GM23338 (cell line): ENCODE data around the gene TRUB2. TPM values are rescaled to one million over a fixed set of nuclear protein-coding genes. Genes with fewer than 3 reads are reported as not detected.

ENCODE experiments used
- ATAC-seq: fragments of 200-7000 bp; cut with Tn5 transposase; 3 replicates; pipeline ENCODE4 v1.9.1; 2020
- DNase-seq: peaks from one replicate; pipeline ENCODE4 v3.0.0-alpha.2; 2015; ENCODE audit warnings: low spot score
- H2AFZ ChIP-seq: fragments of 200-600 bp; sonication (generic); 2 replicates; pipeline ENCODE4 v1.8.0; 2016; ENCODE audit warnings: antibody characterized with exemption, mild to moderate bottlenecking, moderate library complexity
- H3F3A ChIP-seq: fragments of 200-600 bp; sonication (generic); replicated peaks from 2 replicates; pipeline ENCODE4 v1.8.0; 2017; ENCODE audit warnings: antibody characterized with exemption, mixed run types, low read depth
- H3K27ac ChIP-seq: fragments of 200-600 bp; sonication (generic); 2 replicates; pipeline ENCODE4 v1.6.1; 2016; ENCODE audit warnings: low read depth
- H3K27me3 ChIP-seq: fragments of 200-600 bp; sonication (generic); 2 replicates; pipeline ENCODE4 v1.8.0; 2016; ENCODE audit warnings: mild to moderate bottlenecking, mixed run types, moderate library complexity; ENCODE audit not compliant: insufficient read depth
- H3K36me3 ChIP-seq: fragments of 200-600 bp; sonication (generic); 2 replicates; pipeline ENCODE4 v1.8.0; 2016; ENCODE audit warnings: mild to moderate bottlenecking; ENCODE audit not compliant: insufficient read depth
- H3K4me1 ChIP-seq: fragments of 200-600 bp; sonication (generic); 2 replicates; pipeline ENCODE4 v1.8.0; 2016; ENCODE audit warnings: mild to moderate bottlenecking, moderate library complexity; ENCODE audit not compliant: insufficient read depth
- H3K4me2 ChIP-seq: fragments of 200-600 bp; sonication (generic); 2 replicates; pipeline ENCODE4 v1.7.1; 2017; ENCODE audit warnings: mixed run types
- H3K4me3 ChIP-seq: fragments of 200-600 bp; sonication (generic); 2 replicates; pipeline ENCODE4 v1.6.1; 2016; ENCODE audit warnings: mixed run types
- H3K79me2 ChIP-seq: fragments of 200-600 bp; sonication (generic); replicated peaks from 2 replicates; pipeline ENCODE4 v1.8.0; 2017; ENCODE audit warnings: mild to moderate bottlenecking; ENCODE audit not compliant: insufficient read depth
- H3K9me2 ChIP-seq: fragments of 200-600 bp; sonication (generic); 2 replicates; pipeline ENCODE4 v1.8.0; 2017; ENCODE audit not compliant: insufficient read depth
- H4K20me1 ChIP-seq: fragments of 200-600 bp; sonication (generic); replicated peaks from 2 replicates; pipeline ENCODE4 v1.8.0; 2017; ENCODE audit warnings: mild to moderate bottlenecking; ENCODE audit not compliant: insufficient read depth
- H3K27ac Mint-ChIP-seq: 2 replicates; pipeline ENCODE4 v1.8.0; 2020; ENCODE audit warnings: inconsistent platforms, mild to moderate bottlenecking, moderate library complexity, mixed read lengths
- H3K27me3 Mint-ChIP-seq: 3 replicates; pipeline ENCODE4 v1.8.0; 2022; ENCODE audit warnings: low read depth, mild to moderate bottlenecking, moderate library complexity, mixed read lengths, inconsistent platforms; ENCODE audit not compliant: insufficient read depth, poor library complexity
- H3K36me3 Mint-ChIP-seq: 3 replicates; pipeline ENCODE4 v1.8.0; 2021; ENCODE audit warnings: low read depth, mild to moderate bottlenecking, inconsistent platforms, moderate library complexity, mixed read lengths
- H3K4me1 Mint-ChIP-seq: 3 replicates; pipeline ENCODE4 v1.8.0; 2020; ENCODE audit warnings: mild to moderate bottlenecking, inconsistent platforms, mixed read lengths
- H3K4me3 Mint-ChIP-seq: 3 replicates; pipeline ENCODE4 v1.8.0; 2021; ENCODE audit warnings: moderate library complexity, mild to moderate bottlenecking, inconsistent platforms, mixed read lengths
- H3K9me3 Mint-ChIP-seq: 3 replicates; pipeline ENCODE4 v1.8.0; 2020; ENCODE audit warnings: moderate library complexity, mild to moderate bottlenecking, inconsistent platforms, mixed read lengths
- CREB1 ChIP-seq: fragments of 250-450 bp; sonication (Bioruptor Pico); IDR thresholded peaks from 2 replicates; pipeline ENCODE4 v1.5.0; 2020; ENCODE audit warnings: low read depth, mild to moderate bottlenecking, moderate library complexity
- EZH2 ChIP-seq: fragments of 200-600 bp; sonication (generic); IDR thresholded peaks from one replicate; pipeline ENCODE4 v1.8.0; 2017; ENCODE audit warnings: antibody characterized with exemption, mild to moderate bottlenecking, low read depth; ENCODE audit not compliant: unreplicated experiment
- EZH2phosphoT487 ChIP-seq: fragments of 200-600 bp; sonication (generic); IDR thresholded peaks from one replicate; pipeline ENCODE4 v1.8.1; 2018; ENCODE audit warnings: antibody characterized with exemption; ENCODE audit not compliant: unreplicated experiment
- JUNB ChIP-seq: IDR thresholded peaks from one replicate; pipeline ENCODE4 v1.6.1; 2016; ENCODE audit warnings: antibody characterized with exemption; ENCODE audit not compliant: unreplicated experiment
- NANOG ChIP-seq: IDR thresholded peaks from 2 replicates; pipeline ENCODE4 v1.6.1; 2016; ENCODE audit warnings: antibody characterized with exemption, borderline replicate concordance
- POLR2AphosphoS5 ChIP-seq: IDR thresholded peaks from 2 replicates; pipeline ENCODE4 v1.6.1; 2016; ENCODE audit warnings: antibody characterized with exemption, low read depth
- ZNF114 ChIP-seq: fragments of 250-450 bp; sonication (Bioruptor Pico); IDR thresholded peaks from 2 replicates; pipeline ENCODE4 v1.5.0; 2020; ENCODE audit warnings: mild to moderate bottlenecking, moderate library complexity
- polyA plus RNA-seq: library from polyadenylated mRNA; unstranded; fragments of >200 nt; fragmentation: Nextera tagmentation; extraction: Ambion mirVana; gene quantifications from 2 replicates; pipeline ENCODE4 v1.2.1, GENCODE V29; 2016
- total RNA-seq: library from RNA; depleted of rRNA; stranded (reverse); fragments of >200 nt; shearing (Covaris generic); gene quantifications from 2 replicates; pipeline ENCODE4 v1.2.3, GENCODE V29; 2014
- TF ChIP-seq, protein P1 (sequence below): fragments of 250-450 bp; sonication (Bioruptor Pico); IDR thresholded peaks from 2 replicates; pipeline ENCODE4 v1.5.0; 2020; ENCODE audit warnings: mild to moderate bottlenecking, moderate library complexity
- TF ChIP-seq, protein P2 (sequence below): IDR thresholded peaks from 2 replicates; pipeline ENCODE4 v1.6.1; 2016; ENCODE audit warnings: antibody characterized with exemption
- TF ChIP-seq, protein P3 (sequence below): IDR thresholded peaks from one replicate; pipeline ENCODE4 v1.6.1; 2018; ENCODE audit warnings: antibody characterized with exemption; ENCODE audit not compliant: unreplicated experiment

TRUB2 gene
- total and polyA plus RNA-seq, 2 experiments from 2014 or later, result 15.4 to 31.4 TPM

GRCh38 chr9:128371630-128372117, 49.4 kb upstream of the TRUB2 start:
- H3K27me3 Mint-ChIP-seq, result peaks cover 30% of the 10 kb centered on the region
- TF ChIP-seq, protein P1, sequence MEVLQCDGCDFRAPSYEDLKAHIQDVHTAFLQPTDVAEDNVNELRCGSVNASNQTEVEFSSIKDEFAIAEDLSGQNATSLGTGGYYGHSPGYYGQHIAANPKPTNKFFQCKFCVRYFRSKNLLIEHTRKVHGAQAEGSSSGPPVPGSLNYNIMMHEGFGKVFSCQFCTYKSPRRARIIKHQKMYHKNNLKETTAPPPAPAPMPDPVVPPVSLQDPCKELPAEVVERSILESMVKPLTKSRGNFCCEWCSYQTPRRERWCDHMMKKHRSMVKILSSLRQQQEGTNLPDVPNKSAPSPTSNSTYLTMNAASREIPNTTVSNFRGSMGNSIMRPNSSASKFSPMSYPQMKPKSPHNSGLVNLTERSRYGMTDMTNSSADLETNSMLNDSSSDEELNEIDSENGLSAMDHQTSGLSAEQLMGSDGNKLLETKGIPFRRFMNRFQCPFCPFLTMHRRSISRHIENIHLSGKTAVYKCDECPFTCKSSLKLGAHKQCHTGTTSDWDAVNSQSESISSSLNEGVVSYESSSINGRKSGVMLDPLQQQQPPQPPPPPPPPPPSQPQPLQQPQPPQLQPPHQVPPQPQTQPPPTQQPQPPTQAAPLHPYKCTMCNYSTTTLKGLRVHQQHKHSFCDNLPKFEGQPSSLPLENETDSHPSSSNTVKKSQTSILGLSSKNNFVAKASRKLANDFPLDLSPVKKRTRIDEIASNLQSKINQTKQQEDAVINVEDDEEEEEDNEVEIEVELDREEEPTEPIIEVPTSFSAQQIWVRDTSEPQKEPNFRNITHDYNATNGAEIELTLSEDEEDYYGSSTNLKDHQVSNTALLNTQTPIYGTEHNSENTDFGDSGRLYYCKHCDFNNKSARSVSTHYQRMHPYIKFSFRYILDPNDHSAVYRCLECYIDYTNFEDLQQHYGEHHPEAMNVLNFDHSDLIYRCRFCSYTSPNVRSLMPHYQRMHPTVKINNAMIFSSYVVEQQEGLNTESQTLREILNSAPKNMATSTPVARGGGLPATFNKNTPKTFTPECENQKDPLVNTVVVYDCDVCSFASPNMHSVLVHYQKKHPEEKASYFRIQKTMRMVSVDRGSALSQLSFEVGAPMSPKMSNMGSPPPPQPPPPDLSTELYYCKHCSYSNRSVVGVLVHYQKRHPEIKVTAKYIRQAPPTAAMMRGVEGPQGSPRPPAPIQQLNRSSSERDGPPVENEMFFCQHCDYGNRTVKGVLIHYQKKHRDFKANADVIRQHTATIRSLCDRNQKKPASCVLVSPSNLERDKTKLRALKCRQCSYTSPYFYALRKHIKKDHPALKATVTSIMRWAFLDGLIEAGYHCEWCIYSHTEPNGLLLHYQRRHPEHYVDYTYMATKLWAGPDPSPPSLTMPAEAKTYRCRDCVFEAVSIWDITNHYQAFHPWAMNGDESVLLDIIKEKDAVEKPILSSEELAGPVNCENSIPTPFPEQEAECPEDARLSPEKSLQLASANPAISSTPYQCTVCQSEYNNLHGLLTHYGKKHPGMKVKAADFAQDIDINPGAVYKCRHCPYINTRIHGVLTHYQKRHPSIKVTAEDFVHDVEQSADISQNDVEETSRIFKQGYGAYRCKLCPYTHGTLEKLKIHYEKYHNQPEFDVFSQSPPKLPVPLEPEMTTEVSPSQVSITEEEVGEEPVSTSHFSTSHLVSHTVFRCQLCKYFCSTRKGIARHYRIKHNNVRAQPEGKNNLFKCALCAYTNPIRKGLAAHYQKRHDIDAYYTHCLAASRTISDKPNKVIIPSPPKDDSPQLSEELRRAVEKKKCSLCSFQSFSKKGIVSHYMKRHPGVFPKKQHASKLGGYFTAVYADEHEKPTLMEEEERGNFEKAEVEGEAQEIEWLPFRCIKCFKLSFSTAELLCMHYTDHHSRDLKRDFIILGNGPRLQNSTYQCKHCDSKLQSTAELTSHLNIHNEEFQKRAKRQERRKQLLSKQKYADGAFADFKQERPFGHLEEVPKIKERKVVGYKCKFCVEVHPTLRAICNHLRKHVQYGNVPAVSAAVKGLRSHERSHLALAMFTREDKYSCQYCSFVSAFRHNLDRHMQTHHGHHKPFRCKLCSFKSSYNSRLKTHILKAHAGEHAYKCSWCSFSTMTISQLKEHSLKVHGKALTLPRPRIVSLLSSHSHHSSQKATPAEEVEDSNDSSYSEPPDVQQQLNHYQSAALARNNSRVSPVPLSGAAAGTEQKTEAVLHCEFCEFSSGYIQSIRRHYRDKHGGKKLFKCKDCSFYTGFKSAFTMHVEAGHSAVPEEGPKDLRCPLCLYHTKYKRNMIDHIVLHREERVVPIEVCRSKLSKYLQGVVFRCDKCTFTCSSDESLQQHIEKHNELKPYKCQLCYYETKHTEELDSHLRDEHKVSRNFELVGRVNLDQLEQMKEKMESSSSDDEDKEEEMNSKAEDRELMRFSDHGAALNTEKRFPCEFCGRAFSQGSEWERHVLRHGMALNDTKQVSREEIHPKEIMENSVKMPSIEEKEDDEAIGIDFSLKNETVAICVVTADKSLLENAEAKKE (CRISPR knock-in tag), result no peak
- TF ChIP-seq EZH2phosphoT487, result no peak
- no peak for TF ChIP-seq ZNF114 (CRISPR knock-in tag)
- TF ChIP-seq, protein P2, sequence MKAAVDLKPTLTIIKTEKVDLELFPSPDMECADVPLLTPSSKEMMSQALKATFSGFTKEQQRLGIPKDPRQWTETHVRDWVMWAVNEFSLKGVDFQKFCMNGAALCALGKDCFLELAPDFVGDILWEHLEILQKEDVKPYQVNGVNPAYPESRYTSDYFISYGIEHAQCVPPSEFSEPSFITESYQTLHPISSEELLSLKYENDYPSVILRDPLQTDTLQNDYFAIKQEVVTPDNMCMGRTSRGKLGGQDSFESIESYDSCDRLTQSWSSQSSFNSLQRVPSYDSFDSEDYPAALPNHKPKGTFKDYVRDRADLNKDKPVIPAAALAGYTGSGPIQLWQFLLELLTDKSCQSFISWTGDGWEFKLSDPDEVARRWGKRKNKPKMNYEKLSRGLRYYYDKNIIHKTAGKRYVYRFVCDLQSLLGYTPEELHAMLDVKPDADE, result no peak
- TF ChIP-seq EZH2, result no peak
- no peak for TF ChIP-seq JUNB
- no peak for TF ChIP-seq POLR2AphosphoS5
- TF ChIP-seq, protein P3, sequence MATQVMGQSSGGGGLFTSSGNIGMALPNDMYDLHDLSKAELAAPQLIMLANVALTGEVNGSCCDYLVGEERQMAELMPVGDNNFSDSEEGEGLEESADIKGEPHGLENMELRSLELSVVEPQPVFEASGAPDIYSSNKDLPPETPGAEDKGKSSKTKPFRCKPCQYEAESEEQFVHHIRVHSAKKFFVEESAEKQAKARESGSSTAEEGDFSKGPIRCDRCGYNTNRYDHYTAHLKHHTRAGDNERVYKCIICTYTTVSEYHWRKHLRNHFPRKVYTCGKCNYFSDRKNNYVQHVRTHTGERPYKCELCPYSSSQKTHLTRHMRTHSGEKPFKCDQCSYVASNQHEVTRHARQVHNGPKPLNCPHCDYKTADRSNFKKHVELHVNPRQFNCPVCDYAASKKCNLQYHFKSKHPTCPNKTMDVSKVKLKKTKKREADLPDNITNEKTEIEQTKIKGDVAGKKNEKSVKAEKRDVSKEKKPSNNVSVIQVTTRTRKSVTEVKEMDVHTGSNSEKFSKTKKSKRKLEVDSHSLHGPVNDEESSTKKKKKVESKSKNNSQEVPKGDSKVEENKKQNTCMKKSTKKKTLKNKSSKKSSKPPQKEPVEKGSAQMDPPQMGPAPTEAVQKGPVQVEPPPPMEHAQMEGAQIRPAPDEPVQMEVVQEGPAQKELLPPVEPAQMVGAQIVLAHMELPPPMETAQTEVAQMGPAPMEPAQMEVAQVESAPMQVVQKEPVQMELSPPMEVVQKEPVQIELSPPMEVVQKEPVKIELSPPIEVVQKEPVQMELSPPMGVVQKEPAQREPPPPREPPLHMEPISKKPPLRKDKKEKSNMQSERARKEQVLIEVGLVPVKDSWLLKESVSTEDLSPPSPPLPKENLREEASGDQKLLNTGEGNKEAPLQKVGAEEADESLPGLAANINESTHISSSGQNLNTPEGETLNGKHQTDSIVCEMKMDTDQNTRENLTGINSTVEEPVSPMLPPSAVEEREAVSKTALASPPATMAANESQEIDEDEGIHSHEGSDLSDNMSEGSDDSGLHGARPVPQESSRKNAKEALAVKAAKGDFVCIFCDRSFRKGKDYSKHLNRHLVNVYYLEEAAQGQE, result no peak
- TF ChIP-seq CREB1, result no peak
- TF ChIP-seq NANOG, result no peak
- no peak for DNase-seq
- peaks cover 4% of the 10 kb centered on the region; the same call in 1 of the 2 replicates for H3F3A ChIP-seq
- peak overlapping the region; percentile 89 for H2AFZ ChIP-seq
- H3K4me1 ChIP-seq, result peaks cover 7% of the 10 kb centered on the region
- peaks cover 37% of the 10 kb centered on the region for H3K79me2 ChIP-seq
- H4K20me1 ChIP-seq, result peaks cover 16% of the 10 kb centered on the region
- peak overlapping the region; percentile 93 for H3K4me3 Mint-ChIP-seq
- H3K27ac Mint-ChIP-seq, result peak overlapping the region; percentile 49
- no peak for ATAC-seq
- no peaks in the 10 kb centered on the region; the same call in 2 of the 3 replicates for H3K36me3 Mint-ChIP-seq
- peak overlapping the region; percentile 100 for H3K4me2 ChIP-seq
- H3K9me3 Mint-ChIP-seq, result no peaks in the 10 kb centered on the region; the same call in 1 of the 3 replicates
- H3K27ac ChIP-seq, result no peak overlapping the region
- no peaks in the 10 kb centered on the region for H3K9me2 ChIP-seq
- peaks cover 27% of the 10 kb centered on the region for H3K4me1 Mint-ChIP-seq
- peaks cover 38% of the 10 kb centered on the region for H3K27me3 ChIP-seq
- peak overlapping the region; percentile 99 for H3K4me3 ChIP-seq
- H3K36me3 ChIP-seq, result no peaks in the 10 kb centered on the region
